ENCODE measurements around the gene C19orf73. TPM values are rescaled to one million over a fixed set of nuclear protein-coding genes. Genes with fewer than 3 reads are reported as not detected.

Gene C19orf73, protein sequence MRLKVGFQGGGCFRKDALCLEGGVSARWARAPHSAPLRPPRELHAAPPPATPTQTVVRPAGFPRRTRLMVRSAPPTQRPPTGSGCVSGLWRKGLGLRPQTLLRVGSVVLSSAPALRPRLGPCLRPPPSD
- total RNA-seq = 0.67 TPM

- peak; percentile 95 for ATAC-seq
- intact Hi-C loops (cut with DNase I) = no loop called here
- peak; percentile 97 for DNase-seq (ENCODE audit: low spot score)
Observed at GRCh38 chr19:49118565-49119410, at the start of gene C19orf73. Gene C19orf73 (minus strand): TSS chr19:49119143. CDS start chr19:49119022, 121 bp downstream.

- DNase-seq (ENCODE audit: low spot score) (no peak), ATAC-seq (no peak)
- intact Hi-C loops (cut with DNase I) = no loop called here
Observed at GRCh38 chr19:49168421-49168820, 49.5 kb upstream of the C19orf73 start.

DNA sequence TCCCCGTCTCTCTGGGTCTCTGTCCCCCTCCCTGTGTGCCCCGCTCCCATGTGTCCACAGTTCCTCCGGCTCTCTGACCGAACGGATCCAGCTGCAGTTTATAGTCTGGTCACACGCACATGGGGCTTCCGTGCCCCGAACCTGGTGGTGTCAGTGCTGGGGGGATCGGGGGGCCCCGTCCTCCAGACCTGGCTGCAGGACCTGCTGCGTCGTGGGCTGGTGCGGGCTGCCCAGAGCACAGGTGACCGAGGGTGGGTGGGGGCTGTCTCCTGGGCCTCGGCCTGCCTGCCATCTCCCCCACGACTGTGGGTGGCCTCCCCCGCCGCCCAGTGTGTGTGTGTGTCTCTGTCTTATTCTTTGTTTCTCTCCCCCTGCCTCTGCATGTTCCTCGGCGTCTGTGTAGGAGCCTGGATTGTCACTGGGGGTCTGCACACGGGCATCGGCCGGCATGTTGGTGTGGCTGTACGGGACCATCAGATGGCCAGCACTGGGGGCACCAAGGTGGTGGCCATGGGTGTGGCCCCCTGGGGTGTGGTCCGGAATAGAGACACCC is 49.0 kb upstream of the C19orf73 start:
- intact Hi-C loops (cut with DNase I) = no loop called here
- ATAC-seq = no peak
- DNase-seq (ENCODE audit: low spot score) = no peak

- ATAC-seq = peak; percentile 26
- intact Hi-C loops (cut with DNase I) = no loop called here
- no peak for DNase-seq (ENCODE audit: low spot score)
Observed at GRCh38 chr19:49165865-49166301, 46.9 kb upstream of the C19orf73 start.

- DNase-seq (ENCODE audit: low spot score) (no peak), ATAC-seq (no peak)
- intact Hi-C loops (cut with DNase I) = no loop called here
Observed at GRCh38 chr19:49165111-49165750, 46.3 kb upstream of the C19orf73 start.

DNA sequence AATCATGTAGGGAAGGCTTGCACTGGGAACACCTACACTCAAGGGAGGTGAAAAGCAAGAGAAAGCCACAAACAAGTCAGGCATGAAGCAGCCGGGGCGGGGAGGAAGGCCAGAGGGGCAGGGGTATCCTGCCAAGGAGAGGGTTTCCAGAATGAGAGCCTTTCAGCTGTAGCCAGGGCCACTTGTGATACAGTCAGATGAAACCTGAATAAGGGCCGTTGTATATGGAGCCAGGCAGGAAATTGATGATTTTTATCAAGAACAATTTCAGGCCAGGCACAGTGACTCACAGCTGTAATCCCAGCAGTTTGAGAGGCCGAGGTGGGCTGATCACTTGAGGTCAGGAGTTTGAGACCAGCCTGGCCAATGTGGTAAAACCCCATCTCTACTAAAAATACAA is 43.0 kb upstream of the C19orf73 start:
- intact Hi-C loops (cut with DNase I) = no loop called here
- DNase-seq (ENCODE audit: low spot score) = no peak
- no peak for ATAC-seq

DNA sequence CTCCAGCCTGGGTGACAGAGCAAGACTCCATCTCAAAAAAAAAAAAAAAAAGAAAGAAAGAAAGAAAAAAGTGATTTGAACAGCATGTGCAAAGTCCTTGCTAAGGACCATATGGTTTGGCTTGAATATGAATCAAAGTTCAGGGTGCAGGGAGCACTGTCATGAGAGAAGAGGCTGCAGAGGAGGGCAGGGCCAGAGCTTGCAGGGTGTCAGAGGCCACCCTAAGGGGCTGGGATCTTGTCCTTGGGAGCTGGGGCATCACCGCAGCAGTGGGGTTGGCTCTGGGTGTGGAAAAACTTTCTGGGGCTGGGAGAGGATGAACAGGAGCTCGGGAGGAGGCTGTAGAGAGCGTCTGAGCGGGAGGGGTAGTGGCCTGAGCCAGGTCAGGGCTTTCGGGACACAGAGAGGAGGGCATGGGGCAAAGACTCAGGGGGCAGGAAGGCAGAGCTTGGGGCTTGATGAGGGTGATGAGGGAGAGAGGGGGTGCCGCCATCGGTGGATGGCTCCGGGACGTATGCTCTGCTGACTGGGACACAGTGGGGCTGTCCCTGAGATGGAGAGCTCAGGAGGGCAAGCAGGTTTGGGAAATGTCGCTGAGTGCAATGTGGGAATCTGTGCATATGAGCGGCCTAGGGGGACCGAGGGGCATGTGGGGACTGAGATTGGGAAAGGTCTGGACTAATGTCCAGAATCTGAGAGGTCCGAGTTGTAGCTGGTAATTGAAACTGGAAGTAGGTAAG is 41.7 kb upstream of the C19orf73 start:
- intact Hi-C loops (cut with DNase I) = no loop called here
- ATAC-seq (no peak), DNase-seq (ENCODE audit: low spot score) (no peak)

DNA sequence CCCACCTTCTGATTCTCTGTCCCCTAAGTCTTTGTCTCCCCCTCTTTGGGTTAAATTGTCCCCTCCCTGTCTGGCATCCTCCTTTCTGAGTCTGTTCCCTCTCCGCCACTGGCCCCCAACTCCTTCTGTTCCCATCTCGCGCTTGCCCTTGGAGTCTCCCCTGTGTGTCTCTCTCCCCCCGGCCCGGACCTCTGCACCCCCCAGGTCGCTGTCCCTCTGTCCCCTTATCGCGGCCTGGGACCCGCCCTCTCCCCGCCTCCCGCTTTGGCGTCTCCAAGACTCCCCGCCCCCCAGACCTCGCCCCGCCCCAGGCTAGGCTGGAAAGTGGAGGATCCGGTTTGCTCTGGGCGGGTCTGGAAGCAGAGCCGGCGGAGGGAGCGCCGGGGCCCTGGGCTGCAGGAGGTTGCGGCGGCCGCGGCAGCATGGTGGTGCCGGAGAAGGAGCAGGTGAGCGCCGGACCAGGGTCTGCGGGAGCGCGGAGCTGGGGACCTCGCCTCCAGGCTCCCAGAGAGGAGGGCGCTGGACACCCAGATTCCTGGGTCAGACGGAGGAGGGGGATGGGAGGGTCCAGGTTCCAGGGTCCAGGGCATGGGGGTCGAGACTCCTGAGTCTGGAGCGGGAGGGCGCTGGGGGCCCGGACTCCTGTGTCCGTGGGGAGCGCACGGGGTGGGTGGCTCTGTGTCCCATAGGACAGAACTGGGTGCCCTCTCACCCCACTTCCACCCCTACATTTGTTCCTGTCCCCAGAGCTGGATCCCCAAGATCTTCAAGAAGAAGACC is 38.7 kb upstream of the C19orf73 start, which contains the start of gene TRPM4:
Gene TRPM4 (plus strand): TSS at position 348 of the 780 bp plus-strand sequence. CDS start 75 bp downstream, at position 423.
- DNase-seq (ENCODE audit: low spot score) (peak; percentile 94), ATAC-seq (peak; percentile 96)
- intact Hi-C loops (cut with DNase I) = no loop called here

DNA sequence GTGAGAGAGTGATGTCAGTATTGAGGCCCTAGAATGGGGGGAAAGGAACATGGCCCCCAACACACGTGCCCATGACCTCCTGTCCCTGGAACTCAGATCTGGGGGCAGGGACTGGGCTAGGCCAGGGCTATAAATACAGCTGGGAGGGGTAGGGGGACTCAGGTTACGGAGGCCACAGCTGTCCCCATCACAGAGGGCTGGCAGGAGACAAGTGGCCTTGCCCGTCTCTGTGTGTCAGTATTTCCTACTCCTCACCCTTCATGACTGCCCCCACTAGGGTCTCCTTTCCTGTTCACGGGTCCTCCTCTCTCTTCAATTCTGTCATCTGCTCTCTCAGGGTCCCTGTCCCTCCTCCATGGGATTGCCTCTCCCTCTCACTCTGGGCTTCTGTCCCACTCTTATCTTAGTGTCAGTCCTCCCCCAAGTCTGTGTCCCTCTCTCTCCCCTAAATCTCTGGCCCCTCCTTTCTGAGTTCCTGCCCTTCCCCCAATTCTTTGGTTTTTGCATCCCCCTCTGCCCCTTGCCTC is 36.9 kb upstream of the C19orf73 start:
- no peak for DNase-seq (ENCODE audit: low spot score)
- ATAC-seq = no peak
- intact Hi-C loops (cut with DNase I) = no loop called here

GRCh38 chr19:49155005-49155819 is 36.3 kb upstream of the C19orf73 start, which contains the start of gene HRC:
Gene HRC (minus strand): TSS chr19:49155396. CDS start chr19:49155237, 159 bp downstream.
- intact Hi-C loops (cut with DNase I) = no loop called here
- no peak for DNase-seq (ENCODE audit: low spot score)
- ATAC-seq = no peak

DNA sequence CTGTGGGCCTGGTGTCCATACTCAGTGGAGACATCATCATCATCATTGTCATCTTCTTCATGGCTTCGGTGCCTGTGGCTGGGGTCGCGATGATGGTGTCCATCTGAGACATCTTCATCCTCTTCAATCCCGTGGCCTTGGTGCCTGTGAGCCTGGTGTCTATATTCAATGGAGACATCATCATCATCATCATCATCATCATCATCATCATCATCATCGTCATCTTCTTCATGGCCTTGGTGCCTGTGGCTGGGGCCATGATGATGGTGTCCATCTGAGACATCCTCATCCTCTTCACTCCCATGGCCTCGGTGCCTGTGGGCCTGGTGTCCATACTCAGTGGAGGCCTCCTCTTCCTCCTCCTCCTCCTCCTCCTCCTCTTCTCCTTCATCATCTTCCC is 35.3 kb upstream of the C19orf73 start:
- intact Hi-C loops (cut with DNase I) = no loop called here
- DNase-seq (ENCODE audit: low spot score) (no peak), ATAC-seq (no peak)

DNA sequence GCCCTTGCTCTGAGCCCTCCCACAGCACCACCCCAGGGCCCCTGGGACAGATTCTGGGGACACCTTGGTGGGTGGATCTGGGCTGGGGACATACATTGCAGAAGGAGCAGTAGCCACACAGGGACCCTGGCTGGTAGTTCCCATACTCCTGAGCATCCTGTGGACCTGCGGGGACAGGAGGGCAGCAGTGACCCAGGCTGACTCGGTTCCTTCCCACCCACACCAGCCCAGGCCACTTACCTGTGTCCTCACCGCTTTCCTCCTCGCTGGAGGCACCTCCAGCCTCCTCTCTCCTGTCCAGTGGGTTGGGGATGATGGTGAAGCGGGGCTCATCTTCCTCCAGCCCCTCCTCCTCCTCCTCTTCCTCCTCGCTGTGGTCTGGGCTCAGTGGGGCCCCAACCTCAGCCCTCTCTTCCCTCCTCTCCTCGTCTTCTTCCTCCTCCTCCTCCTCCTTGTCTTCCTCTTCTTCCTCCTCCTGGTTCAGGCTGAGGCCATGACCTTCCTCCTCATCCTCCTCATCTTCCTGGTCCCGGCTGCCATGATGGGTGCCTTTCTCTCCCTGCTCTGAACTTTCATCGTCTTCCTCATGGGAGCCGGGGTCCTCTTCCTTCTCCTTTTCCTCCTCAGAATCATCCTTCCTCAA is 34.3 kb upstream of the C19orf73 start:
- intact Hi-C loops (cut with DNase I) = no loop called here
- DNase-seq (ENCODE audit: low spot score) (no peak), ATAC-seq (no peak)

DNA sequence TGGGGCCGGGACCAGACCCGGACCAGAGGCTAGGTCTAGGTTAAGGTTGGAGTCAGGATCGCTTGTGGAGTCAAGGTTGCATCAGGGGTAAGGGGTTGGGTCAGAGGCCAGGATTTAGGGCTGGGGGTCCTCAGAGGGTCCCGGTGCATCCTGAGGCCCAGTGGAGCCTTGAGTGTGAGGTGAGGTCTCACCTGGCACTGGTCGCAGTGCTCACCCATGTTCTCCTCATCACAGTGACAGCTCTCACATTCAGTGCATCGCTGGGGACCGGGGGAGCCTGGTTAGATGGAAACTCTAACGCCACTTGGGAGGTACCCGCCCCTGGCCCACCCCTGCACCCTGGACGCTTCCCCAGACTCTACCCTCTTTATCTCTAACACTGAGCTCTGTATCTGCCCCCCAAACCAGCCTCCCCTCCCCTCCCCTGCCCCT is 33.2 kb upstream of the C19orf73 start:
- no peak for DNase-seq (ENCODE audit: low spot score)
- intact Hi-C loops (cut with DNase I) = no loop called here
- ATAC-seq = no peak

DNA sequence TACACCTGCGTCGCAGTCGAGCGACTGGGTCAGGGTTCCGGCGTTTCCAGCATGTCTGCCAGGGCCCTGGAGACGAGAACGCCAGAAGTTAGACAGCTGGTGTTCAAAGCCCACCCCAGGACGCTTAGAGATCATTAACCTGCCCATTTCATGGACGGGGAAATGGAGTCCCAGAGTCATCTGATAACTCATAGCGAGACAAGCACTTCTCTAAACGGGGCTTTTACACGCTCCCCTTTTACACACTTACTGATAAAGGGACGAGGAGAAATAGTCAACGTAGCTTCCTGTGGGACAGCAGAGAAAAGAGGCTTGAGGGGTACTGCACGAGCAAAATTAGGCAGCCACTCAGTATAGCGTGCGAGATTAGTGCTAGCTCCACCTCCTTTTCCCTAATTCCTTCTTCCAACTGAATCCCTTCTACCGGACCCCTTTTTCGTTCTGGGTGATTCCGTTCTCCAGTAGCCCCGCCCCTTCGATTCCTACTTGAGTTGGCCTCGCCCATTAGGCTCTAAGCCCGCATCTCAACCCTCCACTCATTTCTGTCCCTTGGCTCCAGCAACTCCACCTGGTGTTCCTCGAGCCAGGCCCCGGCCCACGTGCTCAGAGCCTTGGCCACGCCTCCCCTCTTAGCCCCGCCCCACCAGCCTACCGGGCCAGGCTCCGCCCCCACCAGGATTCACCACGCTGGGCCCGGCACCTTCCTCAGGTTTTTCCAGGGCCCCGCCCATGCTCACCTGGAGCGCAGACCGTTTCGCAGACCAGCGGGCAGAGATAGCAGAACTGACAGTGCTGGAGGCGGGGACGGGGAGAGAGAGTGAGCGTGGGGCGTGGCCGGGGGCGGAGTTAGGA is 32.5 kb upstream of the C19orf73 start:
- ATAC-seq = no peak
- DNase-seq (ENCODE audit: low spot score) = peak; percentile 75
- intact Hi-C loops (cut with DNase I) = no loop called here

GRCh38 chr19:49150944-49151243 is 32.0 kb upstream of the C19orf73 start:
- no peak for DNase-seq (ENCODE audit: low spot score)
- intact Hi-C loops (cut with DNase I) = no loop called here
- ATAC-seq = no peak
